ENCODE measurements around the gene FAR2.

Gene FAR2

GRCh38 chr12:29208936-29209701 lies 60.0 kb downstream of the FAR2 start:
- DNase-seq, result no peak

- DNase-seq, result no peak
Observed at GRCh38 chr12:29211696-29212095, 62.6 kb downstream of the FAR2 start.

- DNase-seq, result no peak
Observed at GRCh38 chr12:29212682-29213403, 63.8 kb downstream of the FAR2 start.

GRCh38 chr12:29216266-29216665 lies 67.2 kb downstream of the FAR2 start:
- no peak for DNase-seq

- DNase-seq, result no peak
Observed at GRCh38 chr12:29216797-29217575, 67.9 kb downstream of the FAR2 start.

GRCh38 chr12:29220632-29221336 lies 71.7 kb downstream of the FAR2 start:
- no peak for DNase-seq

GRCh38 chr12:29222200-29222599 lies 73.1 kb downstream of the FAR2 start:
- DNase-seq, result no peak

- DNase-seq, result no peak
Observed at GRCh38 chr12:29223426-29223825, 74.3 kb downstream of the FAR2 start.

- DNase-seq, result no peak
Observed at GRCh38 chr12:29223956-29224543, 75.0 kb downstream of the FAR2 start.

DNA sequence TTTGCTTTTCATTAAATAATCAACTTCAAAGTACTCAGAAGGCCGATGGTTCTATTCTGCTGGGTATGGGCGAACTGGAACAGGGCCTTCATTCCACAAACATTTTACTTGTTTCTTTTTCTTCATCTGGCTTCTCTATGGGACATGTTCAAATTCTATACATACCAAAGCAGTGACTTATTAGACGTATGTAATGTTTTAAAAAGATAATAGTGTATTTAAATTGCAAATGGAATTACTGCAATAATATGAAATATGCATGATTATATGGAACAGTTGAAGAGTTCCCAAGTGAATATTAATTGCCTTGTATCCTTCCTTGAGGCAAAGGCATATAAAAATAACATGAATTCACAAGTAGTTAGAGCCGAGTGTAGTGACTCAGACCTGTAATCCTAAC lies 75.5 kb downstream of the FAR2 start:
- no peak for DNase-seq

GRCh38 chr12:29225834-29226233 lies 76.8 kb downstream of the FAR2 start:
- no peak for DNase-seq

GRCh38 chr12:29226616-29227015 lies 77.5 kb downstream of the FAR2 start:
- DNase-seq, result no peak

GRCh38 chr12:29228474-29229157 lies 79.5 kb downstream of the FAR2 start:
- no peak for DNase-seq

DNA sequence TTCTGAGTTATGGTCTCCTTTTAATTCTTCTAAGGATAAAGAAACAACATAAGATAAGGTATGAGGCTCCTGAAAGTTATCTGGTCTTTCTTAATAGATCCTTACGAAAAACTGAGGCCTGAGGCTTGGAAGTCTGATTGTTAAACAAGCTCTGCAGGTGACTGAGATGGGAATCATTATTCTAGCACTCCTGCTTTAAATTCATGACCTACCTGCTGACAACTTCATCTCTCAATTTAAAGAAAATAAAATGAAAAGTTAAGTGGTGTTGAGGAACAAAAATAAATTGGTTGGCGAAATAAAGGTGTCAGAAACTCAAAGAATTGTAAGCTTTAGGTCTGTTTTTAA lies 80.1 kb downstream of the FAR2 start:
- DNase-seq, result no peak

GRCh38 chr12:29229937-29230336 lies 80.9 kb downstream of the FAR2 start:
- DNase-seq, result no peak

GRCh38 chr12:29230800-29231560 lies 81.9 kb downstream of the FAR2 start:
- DNase-seq, result no peak

DNA sequence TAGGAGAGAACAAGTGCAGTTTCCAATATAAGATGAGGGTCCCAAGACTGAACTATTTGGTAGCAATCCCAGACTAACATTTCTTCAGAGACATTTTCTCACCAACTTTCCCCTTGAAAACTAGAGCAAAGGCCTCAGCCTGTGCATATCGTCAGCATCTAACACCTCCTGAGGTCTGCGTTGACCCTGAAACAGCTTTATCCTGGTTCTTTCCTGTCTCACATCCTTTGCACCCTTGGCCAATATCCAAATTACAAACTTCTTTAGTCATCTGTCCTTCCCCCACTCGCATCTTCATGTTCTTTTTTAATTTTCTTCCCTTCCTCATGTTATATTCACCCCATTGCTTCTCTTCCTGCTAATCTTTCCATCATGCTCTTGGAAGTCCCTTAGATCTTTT lies 83.0 kb downstream of the FAR2 start:
- no peak for DNase-seq

DNA sequence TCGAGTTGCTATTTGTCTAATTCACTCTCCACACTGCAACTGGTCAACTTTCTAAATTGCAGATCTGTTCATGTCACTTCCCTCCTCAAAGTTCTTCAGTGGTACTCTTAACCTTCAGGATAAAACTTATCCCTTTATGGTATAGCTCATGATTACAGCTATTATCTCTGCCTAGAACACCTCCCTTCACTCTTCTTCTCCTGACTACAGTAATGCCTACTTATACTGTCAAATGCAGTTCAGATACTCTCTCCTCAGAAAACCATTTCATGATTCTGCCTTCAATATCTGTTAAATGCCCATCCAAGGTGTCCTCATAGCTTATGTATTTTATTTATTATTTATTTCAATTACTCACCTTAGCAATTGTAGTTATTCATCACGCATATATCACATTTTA lies 85.5 kb downstream of the FAR2 start:
- no peak for DNase-seq

GRCh38 chr12:29234965-29235626 lies 86.0 kb downstream of the FAR2 start:
- no peak for DNase-seq

GRCh38 chr12:29238822-29239291 lies 89.8 kb downstream of the FAR2 start:
- DNase-seq, result no peak

DNA sequence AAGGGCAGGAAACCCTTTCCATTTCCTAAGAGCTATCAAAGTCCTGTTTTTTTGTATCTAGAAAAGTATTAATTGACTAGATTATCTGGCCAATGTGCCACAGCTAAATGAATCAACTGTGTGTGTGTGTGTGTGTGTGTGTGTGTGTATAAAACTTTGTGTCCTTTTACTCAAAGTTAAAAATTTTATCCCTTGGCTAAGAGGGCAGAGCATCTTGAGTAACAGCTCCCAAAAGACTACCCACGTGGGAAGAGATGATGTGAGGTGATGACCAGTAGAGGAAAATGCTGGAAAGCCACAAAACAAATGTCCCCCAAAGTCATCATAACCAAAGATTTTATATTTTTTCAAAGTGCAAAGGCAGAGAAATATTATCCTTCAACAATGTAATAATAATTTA lies 90.3 kb downstream of the FAR2 start:
- no peak for DNase-seq
